NCI-H2227 (cell line): ENCODE results near the gene CFHR4.
"Not testable (repeated sequence)": the region's sequence is repeated elsewhere in the genome, so short reads cannot be mapped to it uniquely, and the experiment has no call there.

Experiments used
- DNase-seq: peaks from one replicate; lab custom pipeline; 2025; ENCODE audit not compliant: unreplicated experiment; lab: John Stamatoyannopoulos, UW

The CFHR4 gene

GRCh38 chr1:196933531-196934189, 45.8 kb downstream of the CFHR4 start:
- peak; percentile 68 for DNase-seq

- DNase-seq: not testable (repeated sequence)
Measured at GRCh38 chr1:196941474-196941873, 53.6 kb downstream of the CFHR4 start.

GRCh38 chr1:196943568-196943967, 55.7 kb downstream of the CFHR4 start, which contains the start of gene CFHR2:
Gene CFHR2 (plus strand): TSS chr1:196943738. CDS start chr1:196943881, 143 bp downstream.
- DNase-seq: not testable (repeated sequence)

- no peak for DNase-seq
Measured at GRCh38 chr1:196951711-196952394, 64.0 kb downstream of the CFHR4 start.

GRCh38 chr1:196954778-196955177, 66.9 kb downstream of the CFHR4 start:
- no peak for DNase-seq

GRCh38 chr1:196955926-196956325, 68.1 kb downstream of the CFHR4 start:
- no peak for DNase-seq

- no peak for DNase-seq
Measured at GRCh38 chr1:196960854-196961253, 73.0 kb downstream of the CFHR4 start.
